H1 (cell line): Measurements from ENCODE around the gene ARID5A. TPM values are rescaled to one million over a fixed set of nuclear protein-coding genes. Genes with fewer than 3 reads are reported as not detected.
A peak's percentile ranks its signal among the peaks of the same experiment; 100 is the strongest.

Source experiments
- CTCF ChIA-PET: fragments of 300-600 bp; sonication (Branson Sonifier 250); formaldehyde crosslinking; loops from one replicate; lab custom pipeline; 2021; ENCODE audit not compliant: partially characterized antibody; lab: Charles Lee
- POLR2A ChIA-PET: fragments of 300-600 bp; sonication (Branson Sonifier 250); formaldehyde crosslinking; loops from one replicate; lab custom pipeline; 2021; ENCODE audit warnings: inconsistent platforms; ENCODE audit not compliant: partially characterized antibody; lab: Charles Lee
- DNase-seq, 2 experiments: peaks; one replicate each; pipeline versions ENCODE4 v3.0.0 to v3.0.0-alpha.2; 2010 to 2022; ENCODE audit warnings: low spot score in 2 of 2, low read depth in 1 of 2, mixed read lengths in 1 of 2
- FAIRE-seq: peaks from 2 replicates; lab custom pipeline; 2011; peaks lifted over from hg19 to GRCh38; lab: Jason Lieb, UNC
- H2AFZ ChIP-seq: 2 replicates; pipeline ENCODE4 v1.8.1; 2012; ENCODE audit warnings: low read length, inconsistent platforms
- H2AK5ac ChIP-seq: 2 replicates; pipeline ENCODE4 v1.6.1; 2013; ENCODE audit warnings: low read depth, low read length
- H2BK120ac ChIP-seq: replicated peaks from 2 replicates; pipeline ENCODE3; 2013; ENCODE audit warnings: low read depth, low read length, inconsistent platforms
- H2BK12ac ChIP-seq: 2 replicates; pipeline ENCODE4 v1.6.1; 2013; ENCODE audit warnings: low read depth, low read length
- H2BK15ac ChIP-seq: 2 replicates; pipeline ENCODE4 v1.6.1; 2013; ENCODE audit warnings: low read length
- H2BK20ac ChIP-seq: 2 replicates; pipeline ENCODE4 v1.6.1; 2013; ENCODE audit warnings: low read length
- H2BK5ac ChIP-seq: 2 replicates; pipeline ENCODE4 v1.6.1; 2013; ENCODE audit warnings: low read depth, low read length
- H3K14ac ChIP-seq: 2 replicates; pipeline ENCODE4 v1.6.1; 2013; ENCODE audit warnings: inconsistent platforms; ENCODE audit not compliant: insufficient read length
- H3K18ac ChIP-seq: 2 replicates; pipeline ENCODE4 v1.6.1; 2013; ENCODE audit warnings: low read length; ENCODE audit errors: extremely low read depth
- H3K23ac ChIP-seq: 2 replicates; pipeline ENCODE4 v1.6.1; 2013; ENCODE audit warnings: inconsistent platforms; ENCODE audit not compliant: insufficient read length
- H3K23me2 ChIP-seq: 2 replicates; pipeline ENCODE4 v1.6.1; 2013; ENCODE audit warnings: low read depth, low read length
- H3K27ac ChIP-seq: 2 replicates; pipeline ENCODE4 v1.6.1; 2011; ENCODE audit warnings: low read depth, low read length, inconsistent platforms
- H3K27me3 ChIP-seq, 4 experiments: replicated peaks in 1 of 4; 1 replicate in 1 of 4; 2 replicates in 3 of 4; pipeline versions ENCODE4 v1.6.1 to v1.8.1; 2011 to 2013; ENCODE audit warnings: low read length in 3 of 4, mild to moderate bottlenecking in 3 of 4, inconsistent platforms in 2 of 4, mixed read lengths in 2 of 4, moderate library complexity in 1 of 4; ENCODE audit not compliant: control insufficient read depth in 3 of 4, insufficient read depth in 3 of 4; ENCODE audit errors: extremely low read depth in 1 of 4
- H3K36me3 ChIP-seq, 4 experiments: 2 replicates each; pipeline versions ENCODE4 v1.6.1 to v1.8.1; 2011 to 2013; ENCODE audit warnings: mild to moderate bottlenecking in 4 of 4, low read length in 3 of 4, moderate library complexity in 2 of 4, control low read depth in 1 of 4, inconsistent platforms in 1 of 4; ENCODE audit not compliant: insufficient read depth in 4 of 4, control insufficient read depth in 2 of 4
- H3K4ac ChIP-seq: replicated peaks from 2 replicates; pipeline ENCODE3; 2013; ENCODE audit warnings: low read length, low read depth, mixed read lengths, inconsistent platforms; ENCODE audit not compliant: insufficient read length
- H3K4me1 ChIP-seq, 4 experiments: replicated peaks in 1 of 4; 1 replicate in 1 of 4; 2 replicates in 3 of 4; pipeline versions ENCODE4 v1.6.1 to v1.8.1; 2011 to 2013; ENCODE audit warnings: low read length in 3 of 4, inconsistent platforms in 2 of 4, mixed read lengths in 1 of 4; ENCODE audit not compliant: insufficient read depth in 4 of 4, control insufficient read depth in 3 of 4
- H3K4me2 ChIP-seq, 2 experiments: 2 replicates each; pipeline versions ENCODE4 v1.6.1 to v1.8.1; 2011 to 2013; ENCODE audit warnings: low read depth in 2 of 2, low read length in 2 of 2, control low read depth in 1 of 2, inconsistent platforms in 1 of 2, mild to moderate bottlenecking in 1 of 2; ENCODE audit not compliant: insufficient read depth in 1 of 2
- H3K4me3 ChIP-seq, 4 experiments: fragments of 200-600, 300-600 bp in 1 of 4; sonication (generic), shearing (Covaris generic), sonication (Bioruptor Twin) in 1 of 4; 2 replicates each; pipeline versions ENCODE4 v1.5.1 to v1.8.1; 2011 to 2016; ENCODE audit warnings: low read length in 4 of 4, low read depth in 3 of 4, control low read depth in 2 of 4, inconsistent platforms in 2 of 4, mild to moderate bottlenecking in 2 of 4, mixed read lengths in 1 of 4, moderate library complexity in 1 of 4; ENCODE audit not compliant: insufficient read depth in 2 of 4; ENCODE audit errors: extremely low read depth in 1 of 4
- H3K56ac ChIP-seq: replicated peaks from 2 replicates; pipeline ENCODE3; 2013; ENCODE audit warnings: low read depth, mild to moderate bottlenecking, mixed read lengths, low read length, inconsistent platforms; ENCODE audit not compliant: insufficient read length
- H3K79me1 ChIP-seq: 2 replicates; pipeline ENCODE4 v1.6.1; 2013; ENCODE audit warnings: low read depth, low read length, control low read depth
- H3K79me2 ChIP-seq, 2 experiments: 2 replicates each; pipeline versions ENCODE4 v1.6.1 to v1.8.1; 2012 to 2013; ENCODE audit warnings: low read length in 2 of 2, mild to moderate bottlenecking in 2 of 2, inconsistent platforms in 1 of 2; ENCODE audit not compliant: insufficient read depth in 2 of 2, control insufficient read depth in 1 of 2
- H3K9ac ChIP-seq, 4 experiments: replicated peaks in 1 of 4; 1 replicate in 1 of 4; 2 replicates in 3 of 4; pipeline versions ENCODE4 v1.6.1 to v1.8.1; 2011 to 2013; ENCODE audit warnings: low read depth in 3 of 4, low read length in 3 of 4, control low read depth in 2 of 4, mild to moderate bottlenecking in 2 of 4, moderate library complexity in 2 of 4, inconsistent platforms in 1 of 4; ENCODE audit errors: extremely low read depth in 1 of 4
- H3K9me3 ChIP-seq, 2 experiments: 2 replicates each; pipeline versions ENCODE4 v1.6.1 to v1.8.1; 2012 to 2013; ENCODE audit warnings: mild to moderate bottlenecking in 2 of 2, moderate library complexity in 2 of 2, control low read depth in 1 of 2, inconsistent platforms in 1 of 2, low read depth in 1 of 2, low read length in 1 of 2, mixed read lengths in 1 of 2; ENCODE audit not compliant: insufficient read depth in 2 of 2
- H4K20me1 ChIP-seq, 2 experiments: replicated peaks in 1 of 2; 2 replicates each; pipeline versions ENCODE3 to v1.8.1; 2011 to 2013; ENCODE audit warnings: inconsistent platforms in 2 of 2, low read length in 2 of 2, mild to moderate bottlenecking in 1 of 2; ENCODE audit not compliant: insufficient read depth in 2 of 2, control insufficient read depth in 1 of 2
- H4K5ac ChIP-seq: 2 replicates; pipeline ENCODE4 v1.6.1; 2013; ENCODE audit warnings: low read length, low read depth, mixed read lengths, inconsistent platforms; ENCODE audit not compliant: insufficient read length
- H4K8ac ChIP-seq: 2 replicates; pipeline ENCODE4 v1.8.0; 2013; ENCODE audit warnings: mild to moderate bottlenecking, moderate library complexity, low read length, inconsistent platforms; ENCODE audit not compliant: insufficient read depth; ENCODE audit errors: extremely low read depth
- H4K91ac ChIP-seq: replicated peaks from 2 replicates; pipeline ENCODE3; 2013; ENCODE audit warnings: low read length, mixed read lengths, inconsistent platforms; ENCODE audit not compliant: insufficient read length
- BCL11A ChIP-seq, 2 experiments: IDR thresholded peaks; one replicate each; pipeline ENCODE4 v1.6.1; 2011; ENCODE audit warnings: low read depth in 2 of 2, low read length in 2 of 2, mild to moderate bottlenecking in 2 of 2
- CBX8 ChIP-seq: fragments of 300-800, 300-1000 bp; sonication (generic); IDR thresholded peaks from 2 replicates; pipeline ENCODE4 v1.7.1; 2016; ENCODE audit warnings: low read depth, low read length, borderline replicate concordance
- EGR1 ChIP-seq: IDR thresholded peaks from 2 replicates; pipeline ENCODE4 v1.6.1; 2011; ENCODE audit warnings: low read depth, low read length, borderline replicate concordance
- KDM1A ChIP-seq: fragments of 200-600, 300-600 bp; sonication (generic); IDR thresholded peaks from 2 replicates; pipeline ENCODE4 v1.7.1; 2016; ENCODE audit warnings: mild to moderate bottlenecking, low read length, borderline replicate concordance
- RNF2 ChIP-seq: fragments of 200-900, 300-1000 bp; sonication (generic); IDR thresholded peaks from 2 replicates; pipeline ENCODE4 v1.7.1; 2016; ENCODE audit warnings: borderline replicate concordance, low read depth, mild to moderate bottlenecking, antibody characterized with exemption, low read length; ENCODE audit not compliant: poor library complexity, severe bottlenecking; ENCODE audit errors: missing control alignments
- SP1 ChIP-seq: IDR thresholded peaks from 2 replicates; pipeline ENCODE4 v1.6.1; 2011; ENCODE audit warnings: low read depth, low read length
- WGBS, 2 experiments: shearing (Covaris generic) in 1 of 2; methylation state at CpG; one replicate each; pipeline versions ENCODE4 v1.1.6 to v1.1.7; 2013 to 2015; ENCODE audit warnings: low lambda C conversion rate in 2 of 2, mixed read lengths in 2 of 2, inconsistent platforms in 1 of 2, low coverage in 1 of 2, missing lambda C conversion rate in 1 of 2; ENCODE audit not compliant: insufficient replicate concordance in 2 of 2, insufficient coverage in 1 of 2, insufficient read length in 1 of 2; ENCODE audit errors: extremely low coverage in 1 of 2, missing lambda C conversion rate in 1 of 2; 5-methylcytosine and 5-hydroxymethylcytosine counted together
- polyA plus RNA-seq, 7 experiments: library from polyadenylated mRNA; depleted of rRNA in 3 of 7; stranded (reverse) in 5 of 7; unstranded in 2 of 7; fragments of >200 nt in 5 of 7; fragments of 200-250 nt in 2 of 7; gene quantifications; 1 replicate in 5 of 7; 2 replicates in 1 of 7; 4 replicates in 1 of 7; pipeline versions ENCODE4 v1.2.1 to v1.2.3, GENCODE V29; 2011 to 2013; ENCODE audit warnings: missing spikeins in 2 of 7, mixed read lengths in 2 of 7
- total RNA-seq: library from RNA; stranded (reverse); fragmentation: NEBNext Ultra II Directional; extraction: Animal tissue kit (Norgen Biotek cat#: 25700); gene quantifications from 2 replicates; pipeline ENCODE4 v1.2.1, GENCODE V29; 2021
- TF ChIP-seq, protein P1 (sequence below): IDR thresholded peaks from 2 replicates; pipeline ENCODE4 v1.6.1; 2011; ENCODE audit warnings: low read length, improper control_type of control experiment

The ARID5A gene
- total and polyA plus RNA-seq, 2 of the 8 experiments (the other 6 are each of a cell fraction or from before 2014, with no cell fraction given) = 3.3 to 5.3 TPM

DNA sequence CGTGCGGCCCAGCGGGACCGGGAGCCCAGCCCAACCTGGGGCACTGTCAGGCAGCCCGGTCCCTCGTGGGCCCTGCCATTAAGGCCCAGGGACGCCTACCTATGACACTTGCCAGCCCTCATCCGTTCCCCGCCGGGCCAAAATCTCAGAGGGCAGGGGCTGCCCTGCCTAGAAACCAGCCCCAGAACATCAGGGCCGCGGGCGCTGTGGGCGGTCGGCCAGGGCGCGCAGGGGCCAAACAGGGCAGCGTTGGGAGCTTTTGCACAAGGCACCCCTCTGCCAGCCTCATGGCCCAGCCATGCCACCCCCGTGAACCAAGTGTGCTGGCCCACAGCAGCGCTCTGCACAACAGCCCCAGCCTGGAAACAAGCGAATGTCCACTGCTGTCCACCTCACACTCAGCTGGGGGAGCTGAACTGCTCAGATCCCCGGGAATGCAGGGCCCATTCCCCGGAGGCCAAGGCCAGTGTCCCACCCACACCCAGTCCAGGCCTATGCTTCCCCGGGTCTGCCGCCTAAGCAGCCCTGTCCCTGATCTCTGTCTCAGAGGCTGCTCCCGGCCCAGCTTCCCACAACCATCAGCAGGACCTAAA lies 27.9 kb upstream of the ARID5A start:
- Histone ChIP-seq H4K91ac (no peak overlapping the region), H2BK5ac (no peak overlapping the region), H4K8ac (no peak overlapping the region), H2BK15ac (peak overlapping the region; percentile 81; the same call in 1 of the 2 replicates), H3K79me2 (no peaks in the 10 kb centered on the region), H2AK5ac (no peak overlapping the region), H3K9me3 (no peaks in the 10 kb centered on the region), H2AFZ (peak overlapping the region; percentile 94), H3K23ac (no peak overlapping the region), H4K20me1 (no peaks in the 10 kb centered on the region), H2BK20ac (no peak overlapping the region), H3K18ac (no peak overlapping the region), H3K14ac (no peak overlapping the region), H3K36me3 (no peaks in the 10 kb centered on the region), H3K27ac (no peak overlapping the region), H3K4ac (no peak overlapping the region), H3K9ac (no peak overlapping the region), H4K5ac (no peak overlapping the region)
- POLR2A ChIA-PET = no interaction called here
- no peak for FAIRE-seq
- no peak for DNase-seq
- TF ChIP-seq EGR1 (no peak), RNF2 (peak; percentile 28), BCL11A (IDR thresholded peaks at IDR 0.05; ENCODE audit: low read depth in 2 of 2, low read length in 2 of 2) (no peak), CBX8 (no peak), KDM1A (no peak), SP1 (no peak)
- TF ChIP-seq, protein P1, sequence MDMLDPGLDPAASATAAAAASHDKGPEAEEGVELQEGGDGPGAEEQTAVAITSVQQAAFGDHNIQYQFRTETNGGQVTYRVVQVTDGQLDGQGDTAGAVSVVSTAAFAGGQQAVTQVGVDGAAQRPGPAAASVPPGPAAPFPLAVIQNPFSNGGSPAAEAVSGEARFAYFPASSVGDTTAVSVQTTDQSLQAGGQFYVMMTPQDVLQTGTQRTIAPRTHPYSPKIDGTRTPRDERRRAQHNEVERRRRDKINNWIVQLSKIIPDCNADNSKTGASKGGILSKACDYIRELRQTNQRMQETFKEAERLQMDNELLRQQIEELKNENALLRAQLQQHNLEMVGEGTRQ = no peak
- TF ChIP-seq, all 59 proteins: peak for 1
- peak overlapping the region; percentile 26 to 57; a peak in 3 of 4 replicates for H3K4me2 ChIP-seq
- WGBS, 2 experiments = 82% methylated on average over 23 of the region's 26 CpGs; no CpG with 5 or more reads in 1 of the 2 experiments
- H3K56ac ChIP-seq = no peak overlapping the region
- peak overlapping the region; percentile 12; the same call in 1 of the 2 replicates for H2BK12ac ChIP-seq
- CTCF ChIA-PET = interaction anchor here (0.8 to 10.3 kb wide), 45 partner anchors 10 to 294 kb away, joined by 3 to 171 read pairs (median 5); partner anchors contain the start of gene ITPRIPL1
- H3K27me3 ChIP-seq = peaks cover 4 to 14% (median 10%) of the 10 kb centered on the region in 4 experiments
- peak overlapping the region in 1 of 4 experiments; percentile 38; a peak in 1 of 8 replicates for H3K4me3 ChIP-seq
- no peak overlapping the region for H2BK120ac ChIP-seq
- peaks cover 0 to 6% (median 5%) of the 10 kb centered on the region in 4 experiments; a peak in 3 of 7 replicates for H3K4me1 ChIP-seq
- H3K79me1 ChIP-seq = no peaks in the 10 kb centered on the region
- H3K23me2 ChIP-seq = no peaks in the 10 kb centered on the region; the same call in 1 of the 2 replicates
